HL-60 (cell line): ENCODE results near the gene MEG3.

ENCODE experiments used
- DNase-seq, 2 experiments: peaks; one replicate each; pipeline ENCODE4 v3.0.0-alpha.2; 2010 to 2020; ENCODE audit warnings: low read depth in 1 of 2, low spot score in 1 of 2
- H3K27ac ChIP-seq: fragments of 250-450 bp; sonication (Bioruptor Pico); replicated peaks from 2 replicates; pipeline ENCODE4 v1.5.1; 2020; ENCODE audit warnings: mild to moderate bottlenecking, moderate library complexity
- H3K27me3 ChIP-seq: fragments of 250-450 bp; sonication (Bioruptor Pico); 2 replicates; pipeline ENCODE4 v1.5.1; 2021; ENCODE audit warnings: mild to moderate bottlenecking, moderate library complexity; ENCODE audit not compliant: insufficient read depth, poor library complexity, severe bottlenecking
- H3K4me3 ChIP-seq: replicated peaks from 2 replicates; pipeline ENCODE4 v1.5.1; 2011; ENCODE audit warnings: mild to moderate bottlenecking, control low read depth, low read length; ENCODE audit not compliant: insufficient read depth
- GABPA ChIP-seq: IDR thresholded peaks from 2 replicates; pipeline ENCODE4 v1.6.1; 2012; ENCODE audit warnings: low read depth
- POLR2AphosphoS5 ChIP-seq: IDR thresholded peaks from 2 replicates; pipeline ENCODE4 v1.6.1; 2012; ENCODE audit warnings: low read depth
- REST ChIP-seq: IDR thresholded peaks from 2 replicates; pipeline ENCODE4 v1.6.1; 2012; ENCODE audit warnings: low read depth; ENCODE audit not compliant: insufficient replicate concordance
- SPI1 ChIP-seq: IDR thresholded peaks from 2 replicates; pipeline ENCODE4 v1.6.1; 2012; ENCODE audit warnings: low read depth, mild to moderate bottlenecking, borderline replicate concordance
- TF ChIP-seq, protein P1 (sequence below): IDR thresholded peaks from one replicate; pipeline ENCODE4 v1.5.1; 2011; ENCODE audit warnings: low read length, control low read depth, inconsistent platforms; ENCODE audit not compliant: insufficient read depth

The MEG3 gene

DNA sequence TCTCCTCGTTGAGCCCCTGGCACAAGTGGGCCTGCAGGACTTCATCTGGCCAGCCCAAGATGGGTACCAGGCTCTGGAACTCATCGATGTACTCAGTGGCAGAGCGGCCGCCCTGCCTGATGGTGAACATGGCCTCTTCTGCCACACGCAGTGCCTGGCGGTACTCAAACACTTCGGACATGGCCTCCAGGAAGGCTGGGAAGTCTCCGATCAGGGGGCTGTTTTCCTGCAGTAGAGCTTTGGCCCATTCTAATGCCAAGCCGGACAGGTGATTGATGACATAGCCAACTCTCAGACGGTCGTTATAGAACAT lies 57.8 kb downstream of the MEG3 start:
- TF ChIP-seq, protein P1, sequence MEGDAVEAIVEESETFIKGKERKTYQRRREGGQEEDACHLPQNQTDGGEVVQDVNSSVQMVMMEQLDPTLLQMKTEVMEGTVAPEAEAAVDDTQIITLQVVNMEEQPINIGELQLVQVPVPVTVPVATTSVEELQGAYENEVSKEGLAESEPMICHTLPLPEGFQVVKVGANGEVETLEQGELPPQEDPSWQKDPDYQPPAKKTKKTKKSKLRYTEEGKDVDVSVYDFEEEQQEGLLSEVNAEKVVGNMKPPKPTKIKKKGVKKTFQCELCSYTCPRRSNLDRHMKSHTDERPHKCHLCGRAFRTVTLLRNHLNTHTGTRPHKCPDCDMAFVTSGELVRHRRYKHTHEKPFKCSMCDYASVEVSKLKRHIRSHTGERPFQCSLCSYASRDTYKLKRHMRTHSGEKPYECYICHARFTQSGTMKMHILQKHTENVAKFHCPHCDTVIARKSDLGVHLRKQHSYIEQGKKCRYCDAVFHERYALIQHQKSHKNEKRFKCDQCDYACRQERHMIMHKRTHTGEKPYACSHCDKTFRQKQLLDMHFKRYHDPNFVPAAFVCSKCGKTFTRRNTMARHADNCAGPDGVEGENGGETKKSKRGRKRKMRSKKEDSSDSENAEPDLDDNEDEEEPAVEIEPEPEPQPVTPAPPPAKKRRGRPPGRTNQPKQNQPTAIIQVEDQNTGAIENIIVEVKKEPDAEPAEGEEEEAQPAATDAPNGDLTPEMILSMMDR: no peak
- TF ChIP-seq POLR2AphosphoS5 (no peak), GABPA (no peak), SPI1 (no peak), REST (no peak)
- DNase-seq: no peak
- no peak overlapping the region for H3K4me3 ChIP-seq
- H3K27ac ChIP-seq: no peak overlapping the region
- H3K27me3 ChIP-seq: peaks cover 6% of the 10 kb centered on the region

GRCh38 chr14:100884456-100884855 lies 58.5 kb downstream of the MEG3 start:
- Histone ChIP-seq H3K4me3 (no peak overlapping the region), H3K27ac (no peak overlapping the region), H3K27me3 (peaks cover 7% of the 10 kb centered on the region)
- no peak for DNase-seq
- TF ChIP-seq GABPA (no peak), SPI1 (no peak), REST (no peak), POLR2AphosphoS5 (no peak)
- TF ChIP-seq, protein P1: no peak

DNA sequence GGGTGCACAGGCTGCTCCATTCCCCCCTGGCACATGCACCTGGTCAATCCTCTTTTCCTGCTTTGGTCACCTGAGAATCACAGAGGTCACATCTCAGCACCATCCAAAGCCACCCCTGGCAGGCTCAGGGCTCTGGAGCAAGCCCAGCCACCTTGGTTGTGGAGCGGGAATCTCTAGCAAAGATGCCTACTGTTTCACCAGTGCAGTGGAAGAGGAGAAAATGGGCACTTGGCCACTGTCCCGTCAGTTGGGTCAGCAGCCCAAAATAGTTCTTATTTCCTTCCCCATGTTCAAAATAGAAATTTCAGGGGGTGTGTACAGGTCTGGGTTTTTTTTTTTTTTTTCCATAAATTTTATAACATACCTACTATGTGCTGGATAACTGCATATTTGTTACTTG lies 59.3 kb downstream of the MEG3 start:
- Histone ChIP-seq H3K27me3 (peaks cover 7% of the 10 kb centered on the region), H3K27ac (no peak overlapping the region), H3K4me3 (no peak overlapping the region)
- no peak for DNase-seq
- TF ChIP-seq, protein P1: no peak
- no peak for TF ChIP-seq REST
- no peak for TF ChIP-seq SPI1
- TF ChIP-seq GABPA: no peak
- TF ChIP-seq POLR2AphosphoS5: no peak
